ENCODE results near the gene IRS4.

IRS4 gene

GRCh38 chrX:108736509-108737479 is at the start of gene IRS4:
Gene IRS4, minus strand, starts transcription at chrX:108736563.
- no peak for DNase-seq

GRCh38 chrX:108772549-108772948 is 36.2 kb upstream of the IRS4 start:
- no peak for DNase-seq

GRCh38 chrX:108763559-108763958 is 27.2 kb upstream of the IRS4 start:
- DNase-seq, result no peak

GRCh38 chrX:108740299-108740774 is 4.0 kb upstream of the IRS4 start:
- DNase-seq, result no peak

- no peak for DNase-seq
These were observed 1.4 kb upstream of the IRS4 start for GRCh38 chrX:108737754-108738153.

GRCh38 chrX:108735679-108736508 is 469 bp downstream of the IRS4 start:
- DNase-seq, result no peak

- DNase-seq, result no peak
These were observed 1.2 kb downstream of the IRS4 start for GRCh38 chrX:108735091-108735678.

- no peak for DNase-seq
These were observed 1.9 kb downstream of the IRS4 start for GRCh38 chrX:108734426-108734825.

- no peak for DNase-seq
These were observed 3.6 kb downstream of the IRS4 start for GRCh38 chrX:108732630-108733321.

- no peak for DNase-seq
These were observed 5.2 kb downstream of the IRS4 start for GRCh38 chrX:108731153-108731552.

GRCh38 chrX:108726748-108727147 is 9.6 kb downstream of the IRS4 start:
- no peak for DNase-seq

GRCh38 chrX:108722561-108722960 is 13.8 kb downstream of the IRS4 start:
- no peak for DNase-seq

- no peak for DNase-seq
These were observed 23.5 kb downstream of the IRS4 start for GRCh38 chrX:108712886-108713285.

GRCh38 chrX:108704839-108705238 is 31.5 kb downstream of the IRS4 start:
- DNase-seq, result no peak

GRCh38 chrX:108702530-108702929 is 33.8 kb downstream of the IRS4 start:
- no peak for DNase-seq

- DNase-seq, result no peak
These were observed 34.7 kb downstream of the IRS4 start for GRCh38 chrX:108701633-108702032.

- DNase-seq, result no peak
These were observed 37.0 kb downstream of the IRS4 start for GRCh38 chrX:108699368-108699767.

GRCh38 chrX:108696690-108697089 is 39.7 kb downstream of the IRS4 start:
- no peak for DNase-seq

Data from NCI-H1436 treated with DMSO at 0.1 percent for 48 hours (cell line).